Osteocyte (in vitro differentiated cells): ENCODE data around the gene NOG. TPM values are rescaled to one million over a fixed set of nuclear protein-coding genes. Genes with fewer than 3 reads are reported as not detected.

Source experiments
- DNase-seq: peaks from one replicate; pipeline ENCODE4 v3.0.0; 2021; ENCODE audit warnings: mixed read lengths; ENCODE audit not compliant: unreplicated experiment; ENCODE audit errors: extremely low spot score
- H3K27ac Mint-ChIP-seq: one replicate; pipeline ENCODE4 v1.8.0; 2021; ENCODE audit warnings: mild to moderate bottlenecking, mixed read lengths; ENCODE audit not compliant: unreplicated experiment
- H3K27me3 Mint-ChIP-seq: one replicate; pipeline ENCODE4 v1.8.0; 2021; ENCODE audit warnings: mixed read lengths; ENCODE audit not compliant: unreplicated experiment
- H3K36me3 Mint-ChIP-seq: one replicate; pipeline ENCODE4 v1.8.0; 2021; ENCODE audit warnings: mixed read lengths; ENCODE audit not compliant: unreplicated experiment
- H3K4me1 Mint-ChIP-seq: one replicate; pipeline ENCODE4 v1.8.0; 2021; ENCODE audit warnings: mixed read lengths; ENCODE audit not compliant: unreplicated experiment
- H3K4me3 Mint-ChIP-seq: one replicate; pipeline ENCODE4 v1.8.0; 2021; ENCODE audit warnings: mild to moderate bottlenecking, moderate library complexity, mixed read lengths; ENCODE audit not compliant: unreplicated experiment
- H3K9me3 Mint-ChIP-seq: one replicate; pipeline ENCODE4 v1.8.0; 2021; ENCODE audit warnings: mixed read lengths; ENCODE audit not compliant: unreplicated experiment
- total RNA-seq: library from RNA; stranded (reverse); gene quantifications from 2 replicates; pipeline ENCODE4 v1.2.1, GENCODE V29; 2021
- TF ChIP-seq, protein P1 (sequence below): fragments of 200-600 bp; sonication (generic); IDR thresholded peaks from 2 replicates; pipeline ENCODE4 v1.5.0; 2021; ENCODE audit warnings: antibody characterized with exemption, mild to moderate bottlenecking, moderate library complexity

The NOG gene
- total RNA-seq, 1 donor from 2014 or later: not detected

DNA sequence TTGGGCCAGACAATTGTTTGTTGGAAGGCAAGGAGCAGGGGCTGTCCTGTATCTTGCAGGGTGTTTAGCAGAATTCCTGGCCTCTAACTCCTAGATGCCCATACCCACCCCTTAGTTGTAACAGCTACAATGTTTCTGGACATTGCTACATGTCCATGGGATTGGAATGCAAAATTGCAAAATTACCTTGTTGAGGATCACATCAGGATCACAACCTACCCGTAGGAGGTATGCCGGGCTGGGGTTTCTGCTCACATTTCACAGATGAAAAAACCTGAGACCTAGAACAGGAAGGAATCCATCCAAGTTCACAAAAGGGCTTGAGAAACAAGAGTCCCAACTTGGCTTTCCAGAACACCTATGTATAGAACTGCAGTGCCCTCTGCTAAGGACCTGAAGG lies 22.7 kb downstream of the NOG start:
- Mint-ChIP-seq H3K4me3 (no peak overlapping the region), H3K27ac (no peak overlapping the region), H3K36me3 (no peaks in the 10 kb centered on the region), H3K27me3 (peaks cover 8% of the 10 kb centered on the region), H3K4me1 (no peaks in the 10 kb centered on the region), H3K9me3 (no peaks in the 10 kb centered on the region)
- TF ChIP-seq, protein P1, sequence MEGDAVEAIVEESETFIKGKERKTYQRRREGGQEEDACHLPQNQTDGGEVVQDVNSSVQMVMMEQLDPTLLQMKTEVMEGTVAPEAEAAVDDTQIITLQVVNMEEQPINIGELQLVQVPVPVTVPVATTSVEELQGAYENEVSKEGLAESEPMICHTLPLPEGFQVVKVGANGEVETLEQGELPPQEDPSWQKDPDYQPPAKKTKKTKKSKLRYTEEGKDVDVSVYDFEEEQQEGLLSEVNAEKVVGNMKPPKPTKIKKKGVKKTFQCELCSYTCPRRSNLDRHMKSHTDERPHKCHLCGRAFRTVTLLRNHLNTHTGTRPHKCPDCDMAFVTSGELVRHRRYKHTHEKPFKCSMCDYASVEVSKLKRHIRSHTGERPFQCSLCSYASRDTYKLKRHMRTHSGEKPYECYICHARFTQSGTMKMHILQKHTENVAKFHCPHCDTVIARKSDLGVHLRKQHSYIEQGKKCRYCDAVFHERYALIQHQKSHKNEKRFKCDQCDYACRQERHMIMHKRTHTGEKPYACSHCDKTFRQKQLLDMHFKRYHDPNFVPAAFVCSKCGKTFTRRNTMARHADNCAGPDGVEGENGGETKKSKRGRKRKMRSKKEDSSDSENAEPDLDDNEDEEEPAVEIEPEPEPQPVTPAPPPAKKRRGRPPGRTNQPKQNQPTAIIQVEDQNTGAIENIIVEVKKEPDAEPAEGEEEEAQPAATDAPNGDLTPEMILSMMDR: no peak
- DNase-seq: no peak

DNA sequence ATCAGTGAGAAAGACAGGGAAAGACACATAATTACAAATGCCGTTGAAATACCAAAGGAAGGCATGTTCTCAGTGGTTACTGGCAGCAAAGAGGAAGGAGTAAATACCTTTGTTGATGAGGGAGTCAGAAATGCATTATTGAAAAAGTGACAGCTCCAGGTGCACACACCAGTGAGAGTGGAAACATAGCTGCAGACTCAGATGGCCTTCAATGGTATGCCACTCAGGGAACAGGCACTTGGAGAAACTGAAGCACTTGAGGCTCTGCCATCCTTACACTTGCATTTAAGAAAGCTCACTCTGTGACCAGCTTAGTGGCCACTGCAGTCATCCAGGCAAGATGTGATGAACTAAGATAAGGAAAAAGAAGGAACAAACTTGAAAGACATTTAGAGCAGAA lies 29.9 kb downstream of the NOG start:
- no peaks in the 10 kb centered on the region for H3K4me1 Mint-ChIP-seq
- H3K4me3 Mint-ChIP-seq: no peak overlapping the region
- H3K27me3 Mint-ChIP-seq: no peaks in the 10 kb centered on the region
- H3K27ac Mint-ChIP-seq: no peak overlapping the region
- H3K36me3 Mint-ChIP-seq: no peaks in the 10 kb centered on the region
- TF ChIP-seq, protein P1: no peak
- DNase-seq: no peak
- H3K9me3 Mint-ChIP-seq: no peaks in the 10 kb centered on the region

GRCh38 chr17:56624309-56624708 lies 30.8 kb downstream of the NOG start:
- TF ChIP-seq, protein P1: no peak
- Mint-ChIP-seq H3K27ac (no peak overlapping the region), H3K36me3 (no peaks in the 10 kb centered on the region), H3K4me3 (no peak overlapping the region), H3K9me3 (no peaks in the 10 kb centered on the region), H3K4me1 (no peaks in the 10 kb centered on the region), H3K27me3 (no peaks in the 10 kb centered on the region)
- DNase-seq: no peak

GRCh38 chr17:56624912-56625311 lies 31.4 kb downstream of the NOG start:
- Mint-ChIP-seq H3K27me3 (no peaks in the 10 kb centered on the region), H3K36me3 (no peaks in the 10 kb centered on the region), H3K9me3 (no peaks in the 10 kb centered on the region), H3K4me3 (no peak overlapping the region), H3K27ac (no peak overlapping the region), H3K4me1 (no peaks in the 10 kb centered on the region)
- no peak for DNase-seq
- TF ChIP-seq, protein P1: no peak

GRCh38 chr17:56629531-56630075 lies 36.1 kb downstream of the NOG start:
- no peaks in the 10 kb centered on the region for H3K27me3 Mint-ChIP-seq
- no peaks in the 10 kb centered on the region for H3K36me3 Mint-ChIP-seq
- H3K4me3 Mint-ChIP-seq: no peak overlapping the region
- TF ChIP-seq, protein P1: peak; percentile 20
- no peaks in the 10 kb centered on the region for H3K9me3 Mint-ChIP-seq
- no peak overlapping the region for H3K27ac Mint-ChIP-seq
- no peak for DNase-seq
- H3K4me1 Mint-ChIP-seq: no peaks in the 10 kb centered on the region
